ENCODE data around the gene SNED1.

GRCh38 chr2:241122376-241123002 lies 124.1 kb downstream of the SNED1 start:
- no peak for TF ChIP-seq POLR2AphosphoS5 (IDR thresholded peaks at IDR 0.05; ENCODE audit: control insufficient read depth, insufficient read depth, low read depth, low read length)
- no peak for TF ChIP-seq HDAC2 (IDR thresholded peaks at IDR 0.05)
- TF ChIP-seq SMAD1 (IDR thresholded peaks at IDR 0.05; ENCODE audit: low read depth, low read length, partially characterized antibody), result no peak
- no peak for TF ChIP-seq ZNF507 (tag; conservative IDR thresholded peaks at IDR 0.05)
- TF ChIP-seq MNT (conservative IDR thresholded peaks at IDR 0.05), result no peak
- no peak for TF ChIP-seq THRAP3 (IDR thresholded peaks at IDR 0.05; ENCODE audit: borderline replicate concordance)
- no peak for TF ChIP-seq E2F6 (IDR thresholded peaks at IDR 0.05; ENCODE audit: borderline replicate concordance in 1 of 2, extremely low read depth in 1 of 2, insufficient read depth in 1 of 2, insufficient read length in 1 of 2, low read depth in 1 of 2, low read length in 1 of 2, poor library complexity in 1 of 2, severe bottlenecking in 1 of 2)
- TF ChIP-seq SMARCA4 (IDR thresholded peaks at IDR 0.05), result no peak
